ENCODE results near the gene BMPR1B.
A peak's percentile ranks its signal among the peaks of the same experiment; 100 is the strongest.
"Not testable (repeated sequence)": the region's sequence is repeated elsewhere in the genome, so short reads cannot be mapped to it uniquely, and the experiment has no call there.

BMPR1B gene

DNA sequence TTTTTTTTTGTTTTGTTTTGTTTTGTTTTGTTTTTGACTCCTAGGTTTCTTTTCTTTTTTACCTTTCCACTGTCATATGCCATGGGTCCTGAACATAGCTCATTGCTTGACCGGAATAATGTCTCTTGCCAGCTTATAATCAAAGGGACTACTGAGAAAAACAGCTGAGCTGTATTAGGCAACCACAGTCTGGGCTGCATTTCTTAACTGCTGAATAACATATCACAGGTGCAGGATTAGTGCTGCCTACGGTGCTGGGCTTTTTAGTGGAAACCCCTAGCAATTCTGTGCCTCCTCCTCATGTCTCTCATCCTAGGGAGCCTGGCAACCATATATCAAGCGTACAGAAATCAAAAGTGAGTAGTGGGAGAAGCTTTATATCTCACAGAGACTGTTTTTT is 333.5 kb downstream of the BMPR1B start:
- no peak for DNase-seq (ENCODE audit: low read depth)

DNA sequence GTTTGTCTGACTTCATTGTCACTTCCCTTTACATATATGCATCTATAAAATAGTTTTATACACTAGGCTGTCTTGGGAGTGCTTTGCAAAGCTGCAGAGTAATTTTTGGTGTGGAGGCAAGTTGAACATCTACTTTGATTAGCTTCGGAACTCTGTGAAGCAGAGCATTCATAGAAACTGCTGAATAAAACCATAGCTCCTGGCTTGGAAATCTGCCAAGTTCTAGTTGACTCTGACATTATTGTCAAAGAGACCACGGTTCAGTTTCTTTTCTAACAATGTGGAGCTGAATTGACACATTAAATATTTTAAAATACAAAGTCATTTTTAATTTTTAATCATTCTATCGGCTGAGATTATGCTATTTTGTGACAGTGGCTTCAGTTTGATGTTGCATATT is 335.0 kb downstream of the BMPR1B start:
- DNase-seq (ENCODE audit: low read depth) = no peak

DNA sequence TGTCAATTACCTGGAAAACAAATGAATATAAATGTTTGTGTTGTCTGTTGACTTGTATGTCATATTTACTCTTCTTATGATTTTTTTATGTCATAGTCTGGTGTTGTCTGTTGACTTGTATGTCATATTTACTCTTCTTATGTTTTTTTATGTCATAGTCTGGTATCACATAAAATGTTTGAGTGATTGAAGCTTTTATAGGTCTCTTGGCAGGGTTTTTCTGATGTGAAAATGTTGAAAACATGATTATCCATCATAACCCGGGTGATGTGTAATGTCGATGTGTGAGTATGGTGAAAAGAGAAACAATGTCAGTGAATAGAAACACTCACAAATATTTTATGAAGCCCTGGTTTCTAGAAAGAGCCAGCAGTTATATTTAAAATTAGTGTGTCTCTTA is 335.7 kb downstream of the BMPR1B start:
- no peak for DNase-seq (ENCODE audit: low read depth)

DNA sequence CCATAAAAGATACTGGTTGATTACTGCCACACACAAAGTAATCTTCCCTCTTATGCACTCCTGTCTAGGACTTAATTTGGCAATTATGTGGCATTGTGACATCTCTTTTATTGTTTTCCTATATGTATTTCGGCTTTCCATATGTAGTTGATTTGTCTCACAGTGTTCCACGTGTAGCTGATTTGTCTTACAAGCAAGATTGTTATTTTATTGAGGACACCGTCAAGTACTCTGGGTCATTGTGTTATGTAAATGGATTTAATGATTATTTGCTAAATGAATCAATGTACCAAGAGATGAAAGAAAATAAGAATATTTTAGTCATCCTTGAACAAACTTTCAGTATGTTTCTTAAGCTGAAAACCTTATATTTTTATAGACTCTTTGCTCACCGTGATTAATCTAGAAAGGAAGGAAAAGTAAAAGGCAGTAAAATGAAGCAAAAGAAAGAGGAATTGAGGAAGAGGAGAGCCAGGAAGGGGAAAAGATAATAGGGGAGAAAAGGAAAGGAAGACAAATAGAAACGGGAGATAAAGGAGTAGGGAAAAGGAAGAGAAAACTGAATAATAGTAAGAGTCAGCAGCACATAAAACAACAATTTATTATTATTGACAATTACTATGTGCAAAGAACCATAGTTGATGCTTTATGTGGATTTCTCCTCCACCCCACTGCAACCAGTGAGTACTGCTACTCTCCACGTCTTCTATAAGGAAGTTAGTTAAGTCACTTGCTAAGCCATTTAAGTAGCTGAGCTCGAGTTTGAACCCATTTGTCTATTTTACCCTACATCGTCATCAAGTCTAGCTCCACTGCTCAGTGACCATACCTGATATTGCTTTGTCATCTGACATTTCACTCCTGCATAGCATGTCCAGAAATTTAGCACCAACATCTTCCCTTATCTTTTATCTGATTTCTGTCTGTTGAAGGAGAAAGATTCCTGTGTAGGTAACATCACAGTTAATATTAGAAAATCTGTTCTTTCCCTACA is 336.5 kb downstream of the BMPR1B start:
- no peak for DNase-seq (ENCODE audit: low read depth)

DNA sequence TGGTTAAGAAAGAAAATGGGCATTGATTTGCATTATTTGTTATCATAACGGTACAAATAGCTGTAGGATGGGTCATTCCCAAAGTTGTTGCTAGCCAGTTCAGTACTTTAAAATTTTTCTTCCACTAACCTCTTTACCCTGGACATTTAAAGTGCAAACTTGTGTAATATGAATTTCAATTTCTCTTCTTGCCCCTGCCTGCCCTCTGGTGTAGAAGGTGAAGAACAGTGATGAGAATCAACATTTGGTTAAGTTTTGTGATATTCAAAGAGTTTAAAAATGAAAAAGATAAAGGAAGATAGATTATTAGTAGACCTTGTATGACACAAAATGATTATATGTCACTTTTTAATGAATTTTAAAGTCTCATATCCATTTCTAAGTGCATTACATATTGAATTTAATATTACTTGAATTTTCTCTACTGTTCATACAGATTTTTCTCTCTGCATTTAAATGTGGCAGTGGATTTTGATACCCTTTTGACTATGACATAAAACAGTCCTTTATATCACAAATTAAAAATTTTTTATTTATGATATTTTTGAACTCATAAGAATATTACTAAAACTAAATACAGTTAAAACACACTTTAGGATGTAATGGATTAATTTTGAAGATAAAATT is 337.7 kb downstream of the BMPR1B start:
- DNase-seq (ENCODE audit: low read depth) = no peak

DNA sequence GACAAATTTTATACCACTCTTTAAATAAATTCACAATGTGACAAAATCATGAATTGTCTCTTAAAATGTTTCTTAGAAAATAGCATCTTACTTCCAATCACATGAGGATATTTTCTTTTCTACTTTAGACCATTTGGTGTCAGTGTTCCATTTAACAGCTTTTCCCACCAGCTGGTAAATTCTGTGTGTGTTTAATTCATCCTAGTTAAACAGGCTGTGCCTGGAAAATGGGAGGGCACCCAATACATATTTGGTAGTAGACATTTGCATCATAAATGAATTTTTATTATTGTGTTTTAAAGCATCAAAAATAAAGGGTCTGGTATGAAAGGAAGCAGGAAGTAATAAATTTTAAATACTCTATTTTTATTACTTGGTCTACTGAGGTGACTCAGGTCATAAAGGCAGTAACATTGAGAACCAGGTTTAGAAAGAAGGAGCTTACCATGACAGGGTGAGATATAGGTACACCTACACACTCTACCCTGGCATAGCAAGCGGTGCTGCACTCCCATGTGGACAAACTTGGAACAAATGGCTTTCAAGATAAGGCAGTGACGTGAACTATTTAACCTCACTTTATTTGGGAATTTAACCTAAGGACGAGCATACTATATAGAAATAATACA is 344.5 kb downstream of the BMPR1B start:
- DNase-seq (ENCODE audit: low read depth) = no peak

DNA sequence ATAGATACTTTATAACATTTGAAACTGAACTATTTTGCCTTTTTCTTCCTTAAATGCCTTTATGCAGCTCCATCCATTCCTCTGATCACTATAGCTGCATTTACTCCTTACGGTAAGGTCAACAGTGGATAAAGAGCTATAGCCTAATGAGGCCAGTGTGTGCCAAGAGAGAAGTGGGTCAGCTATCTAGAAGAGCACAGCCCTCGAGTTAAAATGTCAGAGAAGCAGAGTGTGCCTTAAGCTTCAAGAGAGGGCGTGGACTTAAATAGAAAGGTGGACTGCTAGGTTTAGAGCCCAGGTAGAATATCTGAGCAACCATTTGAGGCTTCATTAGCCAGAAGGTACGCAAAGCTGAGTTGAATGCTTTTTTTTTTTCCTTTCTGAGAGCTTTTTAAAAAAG is 347.4 kb downstream of the BMPR1B start:
- no peak for DNase-seq (ENCODE audit: low read depth)

DNA sequence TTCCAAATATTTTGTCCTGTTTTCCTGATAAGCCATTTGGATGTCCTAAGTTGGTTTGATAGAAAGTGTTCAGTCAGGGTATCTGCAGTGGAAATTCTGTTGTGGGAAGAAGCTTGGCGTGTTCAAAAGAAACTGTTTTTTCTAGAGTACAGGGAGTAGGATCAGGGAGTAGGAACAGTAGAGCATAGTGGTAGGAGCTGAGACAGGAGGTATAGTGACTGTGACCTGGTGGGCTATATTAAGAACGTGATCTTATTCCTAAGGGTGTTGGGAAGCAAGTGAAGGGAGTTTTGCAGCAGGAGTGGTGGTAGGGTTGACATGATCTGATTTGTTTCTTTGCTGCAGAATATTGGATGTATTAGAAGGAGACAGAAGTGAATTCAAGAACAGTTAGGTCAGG is 348.2 kb downstream of the BMPR1B start:
- DNase-seq (ENCODE audit: low read depth) = no peak

DNA sequence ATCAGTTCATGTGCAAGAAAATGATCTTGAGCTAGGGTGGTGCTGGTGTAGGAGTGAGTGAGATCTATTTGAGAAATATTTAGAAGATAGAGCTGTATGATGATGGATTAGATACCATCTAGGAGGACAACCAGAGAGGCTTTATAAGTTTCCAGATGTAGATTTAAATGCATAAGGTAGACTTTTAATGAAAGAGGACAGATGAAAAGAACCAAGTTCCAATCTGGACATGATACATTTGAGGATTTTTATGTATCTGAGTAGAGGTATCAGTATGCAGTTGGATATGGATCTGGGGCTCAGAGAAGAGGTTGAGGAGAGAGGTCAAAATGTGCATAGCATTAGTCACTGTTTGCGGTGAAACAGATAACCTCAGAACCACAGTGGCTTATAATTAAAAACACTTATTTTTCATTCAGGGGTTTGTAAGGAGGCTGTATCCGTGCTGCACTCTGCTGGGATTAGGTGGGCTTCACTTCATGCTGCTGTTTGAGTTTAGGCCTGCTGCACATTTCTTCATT is 348.7 kb downstream of the BMPR1B start:
- DNase-seq (ENCODE audit: low read depth) = no peak

DNA sequence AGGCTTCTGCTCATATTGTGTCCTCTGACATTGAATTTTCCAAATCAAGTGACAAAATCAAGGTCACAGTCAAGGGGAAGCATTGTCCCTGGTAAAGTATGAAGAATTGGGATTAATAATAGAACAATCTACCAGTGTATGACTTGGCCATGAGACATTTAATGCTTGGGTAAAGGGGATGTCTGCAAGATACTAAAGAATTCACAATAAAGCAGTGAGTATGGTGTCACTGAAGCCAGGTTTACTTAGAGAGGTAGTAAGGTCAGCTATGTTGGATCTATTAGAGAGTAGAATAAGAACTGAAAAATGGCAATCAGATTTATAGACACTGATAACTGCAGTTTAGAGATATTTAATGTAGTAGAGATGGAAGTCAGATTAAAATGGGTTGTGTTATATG is 349.2 kb downstream of the BMPR1B start:
- DNase-seq (ENCODE audit: low read depth) = no peak

DNA sequence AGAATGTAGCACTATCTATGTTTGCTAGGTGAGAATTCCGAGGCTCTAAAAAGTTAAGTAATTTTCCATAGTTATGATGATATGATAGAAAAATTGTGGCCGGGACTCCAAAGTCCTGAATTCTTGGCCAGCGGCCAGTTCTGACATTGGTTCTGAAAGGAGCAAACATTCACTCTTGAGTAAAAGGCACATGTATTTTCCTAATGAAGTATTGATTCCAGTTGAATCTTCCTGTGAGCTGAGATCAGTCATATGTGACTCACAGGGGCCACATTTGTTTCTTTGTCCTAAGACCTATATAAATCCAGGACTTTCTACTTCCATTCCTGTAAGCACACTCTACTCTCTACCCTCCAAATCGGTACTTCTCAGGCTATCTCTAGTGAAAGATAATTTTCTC is 349.9 kb downstream of the BMPR1B start:
- no peak for DNase-seq (ENCODE audit: low read depth)

DNA sequence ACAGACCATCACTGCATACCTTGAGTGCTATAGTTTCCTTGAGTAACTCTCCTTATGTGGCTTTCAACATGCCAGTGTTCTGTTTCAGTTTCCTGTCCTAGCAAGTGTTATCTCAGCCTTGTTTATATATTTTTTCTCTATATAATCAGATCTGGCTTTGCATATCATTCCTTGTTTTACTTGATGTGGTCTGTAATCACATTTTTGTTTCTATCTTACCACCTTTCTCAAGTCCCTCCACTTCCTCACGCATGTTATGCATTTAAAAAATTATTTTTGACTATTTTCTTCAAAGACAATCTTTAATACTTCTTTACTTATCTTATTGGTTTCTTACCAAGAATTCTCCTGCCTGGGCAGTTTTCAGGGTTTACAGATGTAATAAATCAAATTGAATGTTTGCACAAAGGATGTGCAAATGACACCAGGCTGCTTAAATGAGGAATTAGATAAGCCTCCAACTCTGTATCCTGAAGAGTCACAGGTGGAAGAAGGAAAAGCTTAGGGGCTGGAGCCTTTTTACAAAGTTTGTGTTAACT is 351.2 kb downstream of the BMPR1B start:
- DNase-seq (ENCODE audit: low read depth) = no peak

DNA sequence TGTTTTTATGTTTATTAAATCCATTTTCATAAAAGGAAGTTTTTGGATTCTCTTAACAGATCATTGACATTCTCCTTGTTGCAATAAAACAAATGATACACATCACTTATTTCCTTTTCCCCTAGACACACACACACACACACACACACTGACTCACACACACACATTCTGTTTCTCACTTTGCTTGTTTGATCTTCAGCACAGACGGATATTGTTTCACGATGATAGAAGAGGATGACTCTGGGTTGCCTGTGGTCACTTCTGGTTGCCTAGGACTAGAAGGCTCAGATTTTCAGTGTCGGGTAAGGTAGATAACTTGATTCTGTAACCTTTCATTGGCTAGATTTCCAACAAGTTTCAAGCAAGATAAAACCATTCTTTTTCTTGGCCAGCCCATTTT is 356.8 kb downstream of the BMPR1B start:
- DNase-seq (ENCODE audit: low read depth) = no peak

DNA sequence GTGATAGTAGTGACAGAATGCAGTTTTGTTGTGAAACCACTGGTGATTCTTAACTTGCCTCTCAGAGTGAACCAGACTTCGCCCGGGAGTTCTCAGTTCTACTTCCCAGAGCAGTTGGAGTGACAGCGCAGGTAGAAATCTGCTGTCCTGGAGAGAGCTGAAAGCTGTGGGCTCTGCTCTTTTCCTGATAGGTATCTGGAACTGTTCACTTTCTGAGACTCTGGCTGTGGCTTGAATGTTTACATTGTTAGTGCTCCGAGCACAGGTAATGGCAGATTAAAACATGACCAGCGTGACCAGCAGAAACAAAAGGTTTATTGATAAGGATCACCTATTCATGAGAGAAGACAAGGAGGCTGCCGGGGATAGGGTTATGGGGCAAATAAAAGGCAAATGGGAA is 360.7 kb downstream of the BMPR1B start:
- no peak for DNase-seq (ENCODE audit: low read depth)

DNA sequence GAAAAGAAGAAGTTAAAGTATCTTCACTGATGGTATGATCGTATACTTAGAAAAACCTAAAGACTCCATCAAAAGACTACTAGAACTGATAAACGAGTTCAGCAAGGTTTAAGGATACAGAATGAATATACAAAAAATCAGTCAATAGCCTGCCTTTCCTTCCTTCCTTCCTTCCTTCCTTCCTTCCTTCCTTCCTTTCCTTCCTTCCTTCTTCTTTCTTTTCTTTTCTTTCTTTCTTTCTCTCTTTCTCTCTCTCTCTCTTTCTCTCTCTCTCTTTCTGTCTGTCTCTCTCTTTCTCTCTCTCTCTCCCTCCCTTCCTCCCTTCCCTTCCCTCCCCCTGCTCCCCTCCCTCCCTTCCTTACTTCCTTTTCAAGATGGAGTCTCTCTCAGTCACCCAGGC is 362.7 kb downstream of the BMPR1B start:
- no peak for DNase-seq (ENCODE audit: low read depth)

DNA sequence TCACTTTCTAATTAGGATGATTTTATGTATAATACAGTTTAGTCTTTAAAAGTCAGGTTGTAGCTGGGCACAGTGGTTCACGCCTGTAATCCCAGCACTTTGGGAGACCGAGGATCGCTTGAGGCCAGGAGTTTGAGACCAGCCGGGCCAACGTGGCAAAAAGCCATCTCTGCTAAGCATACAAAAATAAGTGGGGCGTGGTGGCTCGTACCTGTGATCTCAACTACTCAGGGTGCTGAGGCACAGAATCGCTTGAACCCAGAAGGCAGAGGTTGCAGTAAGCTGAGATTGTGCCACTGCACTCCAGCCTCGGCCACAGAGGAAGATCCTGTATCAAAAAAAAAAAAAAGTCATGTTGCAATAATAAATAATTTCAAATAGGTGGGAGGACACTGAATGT is 364.2 kb downstream of the BMPR1B start:
- no peak for DNase-seq (ENCODE audit: low read depth)

DNA sequence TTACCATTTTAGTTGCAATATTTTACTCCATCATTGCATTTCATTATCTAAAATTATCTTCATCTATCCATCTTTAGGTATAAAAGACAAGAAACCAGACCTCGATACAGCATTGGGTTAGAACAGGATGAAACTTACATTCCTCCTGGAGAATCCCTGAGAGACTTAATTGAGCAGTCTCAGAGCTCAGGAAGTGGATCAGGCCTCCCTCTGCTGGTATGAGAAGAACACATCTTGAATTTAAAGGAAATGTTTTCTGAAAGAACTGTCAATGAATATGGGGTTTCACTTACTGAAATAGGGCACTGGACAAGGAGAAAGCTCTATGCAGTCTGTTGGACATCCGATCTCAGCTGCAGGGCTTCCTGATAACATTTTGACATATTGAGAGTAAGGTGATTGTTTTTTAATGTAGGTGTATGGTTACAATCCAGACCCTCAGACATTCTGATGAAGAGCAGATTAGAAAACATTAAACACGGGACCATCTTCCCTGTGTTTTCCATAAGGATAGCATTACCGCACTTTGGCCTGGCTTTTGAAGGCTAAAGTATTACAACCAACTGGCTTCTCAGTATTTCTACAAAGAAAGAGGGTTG is 367.2 kb downstream of the BMPR1B start:
- DNase-seq (ENCODE audit: low read depth) = peak; percentile 32

DNA sequence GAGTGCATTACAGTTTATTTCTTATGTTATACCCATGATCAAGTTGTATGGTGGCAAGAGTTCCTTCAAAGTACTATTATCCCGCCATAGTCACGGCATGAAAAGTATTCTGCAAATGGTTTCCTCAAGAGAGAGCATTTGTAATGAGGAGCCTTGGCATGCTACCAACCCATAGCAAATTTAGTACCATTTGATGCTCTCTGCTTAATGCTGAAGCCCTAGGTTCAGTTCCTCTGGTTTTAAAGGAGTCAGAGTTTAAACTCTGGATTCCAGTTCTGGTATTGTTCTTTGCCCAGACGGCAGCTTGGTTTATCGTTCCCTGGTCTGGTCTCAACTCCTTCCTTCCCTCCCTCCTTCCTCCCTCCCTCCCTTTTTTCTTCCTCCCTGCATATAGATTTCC is 371.3 kb downstream of the BMPR1B start:
- no peak for DNase-seq (ENCODE audit: low read depth)

DNA sequence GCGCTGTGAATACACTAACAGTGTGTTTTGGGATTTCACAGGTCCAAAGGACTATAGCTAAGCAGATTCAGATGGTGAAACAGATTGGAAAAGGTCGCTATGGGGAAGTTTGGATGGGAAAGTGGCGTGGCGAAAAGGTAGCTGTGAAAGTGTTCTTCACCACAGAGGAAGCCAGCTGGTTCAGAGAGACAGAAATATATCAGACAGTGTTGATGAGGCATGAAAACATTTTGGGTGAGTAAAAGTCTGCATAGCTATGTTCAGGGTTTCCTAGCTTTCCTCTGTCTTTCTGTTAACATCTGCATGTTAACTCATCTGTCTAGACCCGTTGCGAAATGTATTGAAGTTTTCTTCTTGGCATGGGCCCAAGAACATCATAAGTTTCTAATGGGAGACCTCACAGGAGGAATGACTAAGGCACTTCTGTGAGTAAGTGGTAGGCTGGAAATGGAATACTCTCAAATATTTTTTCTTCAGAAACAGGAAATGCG is 372.1 kb downstream of the BMPR1B start:
- DNase-seq (ENCODE audit: low read depth) = peak; percentile 98

DNA sequence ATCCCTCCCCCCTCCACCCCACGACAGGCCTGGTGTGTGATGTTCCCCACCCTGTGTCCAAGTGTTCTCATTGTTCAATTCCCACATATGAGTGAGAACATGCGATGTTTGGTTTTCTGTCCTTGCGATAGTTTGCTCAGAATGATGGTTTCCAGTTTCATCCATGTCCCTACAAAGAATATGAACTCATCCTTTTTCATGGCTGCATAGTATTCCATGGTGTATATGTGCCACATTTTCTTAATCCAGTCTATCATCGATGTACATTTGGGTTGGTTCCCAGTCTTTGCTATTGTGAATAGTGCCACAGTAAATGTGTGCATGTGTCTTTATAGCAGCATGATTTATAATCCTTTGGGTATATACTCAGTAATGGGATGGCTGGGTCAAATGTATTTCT is 376.3 kb downstream of the BMPR1B start:
- not testable (repeated sequence) for DNase-seq (ENCODE audit: low read depth)

DNA sequence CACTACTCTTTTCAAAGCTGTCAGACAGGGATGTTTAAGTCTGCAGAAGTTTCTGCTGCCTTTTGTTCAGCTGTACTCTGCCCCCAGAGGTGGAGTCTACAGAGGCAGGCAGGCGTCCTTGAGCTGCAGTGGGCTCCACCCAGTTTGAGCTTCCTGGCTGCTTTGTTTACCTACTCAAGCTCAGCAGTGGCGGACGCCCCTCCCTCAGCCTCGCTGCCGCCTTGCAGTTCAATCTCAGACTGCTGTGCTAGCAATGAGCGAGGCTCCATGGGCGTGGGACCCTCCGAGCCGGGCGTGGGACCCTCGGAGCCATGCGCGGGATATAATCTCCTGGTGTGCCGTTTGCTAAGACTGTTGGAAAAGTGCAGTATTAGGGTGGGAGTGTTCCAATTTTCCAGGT is 381.7 kb downstream of the BMPR1B start:
- DNase-seq (ENCODE audit: low read depth) = not testable (repeated sequence)

DNA sequence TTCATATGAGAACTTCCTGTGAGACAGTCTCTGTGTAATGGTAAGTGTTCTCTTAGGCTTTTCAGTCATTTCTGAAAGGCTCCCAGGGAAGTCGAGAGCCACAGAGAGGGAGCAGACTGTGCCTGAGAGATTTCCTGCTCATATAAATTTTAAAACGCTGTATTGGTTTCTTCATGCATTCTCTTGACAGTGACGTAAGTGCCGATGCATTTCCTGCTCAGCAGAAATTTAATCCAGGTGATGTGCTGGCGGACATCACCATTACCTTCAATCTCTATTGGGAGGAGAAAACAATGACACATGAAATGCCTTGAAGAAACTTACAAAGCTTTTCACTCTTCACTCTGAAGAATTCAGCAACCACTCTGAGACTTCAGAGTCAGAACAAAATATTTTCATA is 383.6 kb downstream of the BMPR1B start:
- DNase-seq (ENCODE audit: low read depth) = no peak
